SJSA1 (cell line): ENCODE data around the gene ZNF880. TPM values are rescaled to one million over a fixed set of nuclear protein-coding genes. Genes with fewer than 3 reads are reported as not detected.

Source experiments
- DNase-seq, 2 experiments: peaks; one replicate each; pipeline ENCODE4 v3.0.0-alpha.2; 2015 to 2020; ENCODE audit warnings: low spot score in 2 of 2, low read depth in 1 of 2
- H3K27ac ChIP-seq: fragments of 250-450 bp; sonication (Bioruptor Pico); 2 replicates; pipeline ENCODE4 v1.5.1; 2020; ENCODE audit warnings: mild to moderate bottlenecking, moderate library complexity
- H3K27me3 ChIP-seq: fragments of 250-450 bp; sonication (Bioruptor Pico); replicated peaks from 2 replicates; pipeline ENCODE4 v1.5.1; 2020; ENCODE audit warnings: mild to moderate bottlenecking, moderate library complexity
- H3K36me3 ChIP-seq: fragments of 250-450 bp; sonication (Bioruptor Pico); 2 replicates; pipeline ENCODE4 v1.5.1; 2020; ENCODE audit warnings: mild to moderate bottlenecking
- H3K4me1 ChIP-seq: fragments of 250-450 bp; sonication (Bioruptor Pico); replicated peaks from 2 replicates; pipeline ENCODE4 v1.6.1; 2021; ENCODE audit warnings: mild to moderate bottlenecking
- H3K4me3 ChIP-seq: fragments of 250-450 bp; sonication (Bioruptor Pico); 2 replicates; pipeline ENCODE4 v1.5.1; 2020; ENCODE audit warnings: mild to moderate bottlenecking
- H3K9me3 ChIP-seq: fragments of 250-450 bp; sonication (Bioruptor Pico); replicated peaks from 2 replicates; pipeline ENCODE4 v1.5.1; 2020; ENCODE audit warnings: mild to moderate bottlenecking
- total RNA-seq: library from RNA; depleted of rRNA; stranded (reverse); fragments of >200 nt; shearing (Covaris generic); gene quantifications from 2 replicates; pipeline ENCODE4 v1.2.3, GENCODE V29; 2014; rRNA removed

The ZNF880 gene
- total RNA-seq, 1 experiment from 2014 or later, result 7.7 TPM

GRCh38 chr19:52397310-52398080, 27.8 kb downstream of the ZNF880 start, which contains the start of gene ZNF528:
ZNF528 (plus strand) TSS chr19:52397849; CDS start chr19:52402014, 4,165 bp downstream.
- no peaks in the 10 kb centered on the region for H3K27me3 ChIP-seq
- H3K27ac ChIP-seq, result peak within 1 kb of the TSS; percentile 73
- peaks cover 37% of the 10 kb centered on the region for H3K36me3 ChIP-seq
- 0 out of 2 replicates have a peak, but pooled peaks cover 4% of the 10 kb centered on the region for H3K4me1 ChIP-seq
- DNase-seq, result peak; percentile 87 to 97
- peaks cover 4% of the 10 kb centered on the region; the same call in 1 of the 2 replicates for H3K9me3 ChIP-seq
- H3K4me3 ChIP-seq, result peak within 1 kb of the TSS; percentile 54

- peak overlapping the region; percentile 54 for H3K4me3 ChIP-seq
- H3K4me1 ChIP-seq, result 0 out of 2 replicates have a peak, but pooled peaks cover 4% of the 10 kb centered on the region
- H3K27me3 ChIP-seq, result no peaks in the 10 kb centered on the region
- peak in 1 of 2 experiments; percentile 43 for DNase-seq
- H3K27ac ChIP-seq, result peak overlapping the region; percentile 73
- peaks cover 43% of the 10 kb centered on the region for H3K36me3 ChIP-seq
- H3K9me3 ChIP-seq, result peaks cover 4% of the 10 kb centered on the region; the same call in 1 of the 2 replicates
Observed at GRCh38 chr19:52398081-52398441, 28.3 kb downstream of the ZNF880 start.

- Histone ChIP-seq H3K27me3 (no peaks in the 10 kb centered on the region), H3K27ac (no peak overlapping the region), H3K4me1 (no peaks in the 10 kb centered on the region), H3K9me3 (peaks cover 20% of the 10 kb centered on the region), H3K4me3 (no peak overlapping the region), H3K36me3 (peaks cover 45% of the 10 kb centered on the region)
- no peak for DNase-seq
Observed at GRCh38 chr19:52410276-52410675, 40.6 kb downstream of the ZNF880 start.

GRCh38 chr19:52415711-52416110, 46.0 kb downstream of the ZNF880 start:
- no peak for DNase-seq
- Histone ChIP-seq H3K36me3 (peaks cover 3% of the 10 kb centered on the region; the same call in 1 of the 2 replicates), H3K27ac (no peak overlapping the region), H3K4me3 (no peak overlapping the region), H3K4me1 (no peaks in the 10 kb centered on the region), H3K9me3 (peaks cover 38% of the 10 kb centered on the region), H3K27me3 (no peaks in the 10 kb centered on the region)

GRCh38 chr19:52428937-52429336, 59.2 kb downstream of the ZNF880 start, which contains the start of gene ZNF534:
ZNF534 (plus strand) TSS chr19:52429148; CDS start chr19:52431475, 2,327 bp downstream.
- H3K36me3 ChIP-seq, result no peaks in the 10 kb centered on the region
- H3K27ac ChIP-seq, result no peak within 1 kb of the TSS
- H3K4me3 ChIP-seq, result no peak within 1 kb of the TSS
- H3K4me1 ChIP-seq, result no peaks in the 10 kb centered on the region
- no peak for DNase-seq
- H3K9me3 ChIP-seq, result peaks cover 4% of the 10 kb centered on the region; the same call in 1 of the 2 replicates
- H3K27me3 ChIP-seq, result no peaks in the 10 kb centered on the region

Other genes with a start within 250 kb of the ZNF880 start
- 4.6 and 7.7 TPM in 2 replicates for gene ZNF616, start 230.0 kb upstream of the ZNF880 start, total RNA-seq
- gene ZNF836, start 198.3 kb upstream of the ZNF880 start, total RNA-seq, result 4.3 and 5.9 TPM in 2 replicates
- 245 and 250 TPM in 2 replicates for gene PPP2R1A, start 179.9 kb upstream of the ZNF880 start, total RNA-seq
- 10.6 and 12.5 TPM in 2 replicates for gene ZNF766, start 100.3 kb upstream of the ZNF880 start, total RNA-seq
- 5.8 and 12.8 TPM in 2 replicates for gene ZNF480, start 72.8 kb upstream of the ZNF880 start, total RNA-seq
- 1.6 and 2.5 TPM in 2 replicates for gene ZNF610, start 33.7 kb upstream of the ZNF880 start, total RNA-seq
- 8.6 and 12.6 TPM in 2 replicates for gene ZNF528, start 27.9 kb downstream of the ZNF880 start, total RNA-seq
- gene ZNF534, start 59.2 kb downstream of the ZNF880 start, total RNA-seq, result not detected in 2 replicates
- 0.58 TPM in 1 of 2 replicates, not detected in the other for gene ZNF578, start 83.6 kb downstream of the ZNF880 start, total RNA-seq
- 5.9 and 12.8 TPM in 2 replicates for gene ZNF808, start 157.7 kb downstream of the ZNF880 start, total RNA-seq
- 4.4 and 8.7 TPM in 2 replicates for gene ZNF701, start 200.4 kb downstream of the ZNF880 start, total RNA-seq